Activated CD4-positive, alpha-beta T cell treated with anti-CD3 and anti-CD28 coated beads for 24 hours (primary cell): ENCODE results near the gene KIAA0930.
"Not testable (repeated sequence)": the region's sequence is repeated elsewhere in the genome, so short reads cannot be mapped to it uniquely, and the experiment has no call there.

ENCODE experiments used
- DNase-seq, 2 donors: peaks; one replicate each; pipeline ENCODE4 v3.0.0-alpha.2; 2020; ENCODE audit warnings: low read depth in 2 of 2

Gene KIAA0930

DNA sequence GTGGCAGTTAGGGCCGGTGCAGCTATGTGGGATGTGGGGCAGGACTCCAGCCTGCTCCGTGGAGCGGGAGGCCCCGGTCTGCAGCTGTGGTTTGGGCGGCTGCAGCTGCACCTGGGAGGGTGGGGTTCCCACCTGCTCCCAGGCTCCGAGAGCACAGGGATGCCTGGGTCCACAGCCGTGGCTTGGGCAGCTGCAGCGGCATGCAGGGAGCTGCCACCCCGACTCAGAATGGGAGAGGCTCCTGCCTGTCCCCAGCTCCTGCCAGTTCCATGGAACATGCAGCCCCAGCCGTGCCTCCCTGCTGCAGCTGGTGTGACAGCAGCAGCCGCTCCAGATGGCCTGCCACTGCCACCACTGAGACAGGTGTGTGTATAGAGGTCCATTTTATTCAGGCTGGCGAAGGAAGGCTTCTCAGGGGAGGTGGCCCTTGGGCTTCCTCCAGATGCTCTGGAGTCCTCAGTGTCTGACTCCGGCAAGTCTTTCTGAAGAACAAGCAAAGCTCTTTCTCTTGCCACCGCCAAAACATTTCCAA is 22.3 kb upstream of the KIAA0930 start:
- no peak for DNase-seq

- DNase-seq: no peak
Observed at GRCh38 chr22:45262195-45262930, 21.7 kb upstream of the KIAA0930 start.

DNA sequence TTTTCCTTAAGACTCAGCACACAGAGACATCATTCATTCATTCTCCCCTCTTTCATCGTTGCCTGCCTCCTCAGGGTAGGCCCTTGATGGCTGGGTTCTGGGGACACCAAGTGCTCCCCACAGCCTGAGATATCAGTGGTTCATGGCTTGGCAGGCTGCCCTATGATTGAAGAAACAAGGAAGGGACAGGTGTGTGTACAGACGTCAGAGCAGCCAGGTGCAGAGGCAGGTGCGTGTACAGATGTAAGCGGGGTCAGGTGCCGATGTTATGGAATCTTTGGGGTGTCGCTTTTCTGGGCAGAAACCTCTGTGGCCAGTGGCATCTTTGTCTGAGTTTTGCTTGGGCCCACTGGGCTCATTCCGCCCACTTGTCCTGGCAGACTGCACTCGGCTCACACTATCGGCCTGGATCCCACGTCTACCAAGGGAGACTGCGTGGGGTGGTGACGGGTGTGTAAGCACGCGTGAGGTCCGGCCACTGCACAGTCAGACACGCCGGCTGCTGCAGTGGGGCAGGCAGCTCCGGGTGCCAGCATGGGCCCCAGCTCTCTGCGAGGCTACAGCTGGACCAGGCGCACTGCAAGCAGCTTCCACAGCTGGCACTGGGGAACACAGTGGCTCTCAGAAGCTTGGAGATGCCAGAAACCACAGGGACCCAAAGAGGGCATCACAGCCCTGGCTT is 20.9 kb upstream of the KIAA0930 start:
- DNase-seq: no peak

DNA sequence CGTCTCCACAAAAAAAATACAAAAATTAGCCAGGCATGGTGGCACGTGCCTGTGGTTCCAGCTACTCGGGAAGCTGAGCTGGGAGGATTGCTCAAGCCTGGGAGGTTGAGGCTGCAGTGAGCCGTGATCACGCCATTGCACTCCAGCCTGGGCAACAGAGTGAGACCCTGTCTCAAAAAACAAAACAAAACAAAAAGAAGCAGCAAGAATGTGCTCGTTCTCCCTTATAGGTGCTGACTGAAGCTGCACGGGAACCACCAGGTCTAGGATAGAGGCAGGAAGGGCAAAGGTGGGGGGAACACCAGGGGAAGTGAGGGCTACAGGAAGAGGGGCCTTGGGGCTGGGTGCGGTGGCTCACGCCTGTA is 19.7 kb upstream of the KIAA0930 start:
- not testable (repeated sequence) for DNase-seq

- DNase-seq: no peak
Observed at GRCh38 chr22:45259754-45260394, 19.2 kb upstream of the KIAA0930 start.

GRCh38 chr22:45257941-45258340 is 17.2 kb upstream of the KIAA0930 start:
- DNase-seq: not testable (repeated sequence)

GRCh38 chr22:45254789-45255278 is 14.1 kb upstream of the KIAA0930 start:
- no peak for DNase-seq

GRCh38 chr22:45254388-45254787 is 13.7 kb upstream of the KIAA0930 start:
- DNase-seq: no peak

DNA sequence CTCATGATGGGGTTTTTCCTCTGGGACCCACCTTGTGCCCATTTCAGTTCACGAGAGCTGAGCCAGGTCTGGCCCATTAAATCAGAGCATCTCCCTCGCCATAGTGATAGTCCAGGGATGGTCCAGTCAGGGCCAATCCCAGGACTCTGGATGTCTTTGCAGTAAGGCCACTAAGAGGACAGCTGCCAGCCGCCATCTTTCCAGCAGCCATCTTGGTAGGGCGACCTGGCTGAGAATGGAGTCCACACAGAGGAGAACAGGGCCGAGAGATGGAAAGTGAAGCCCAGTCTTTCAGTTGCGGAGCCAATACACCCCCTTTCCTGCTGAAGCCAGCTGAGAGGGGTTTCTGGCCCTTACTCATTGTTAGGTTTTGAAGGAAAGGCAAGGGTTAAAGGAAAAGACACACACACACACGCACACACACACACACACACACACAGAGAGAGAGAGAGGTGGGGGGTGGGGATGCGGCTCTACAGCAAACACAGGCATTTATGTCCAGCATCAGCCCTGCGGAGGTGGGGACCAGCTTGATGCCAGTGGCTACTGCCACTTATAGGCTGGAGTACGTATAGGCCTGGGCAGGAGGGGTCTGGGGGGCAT is 12.4 kb upstream of the KIAA0930 start:
- DNase-seq: no peak

DNA sequence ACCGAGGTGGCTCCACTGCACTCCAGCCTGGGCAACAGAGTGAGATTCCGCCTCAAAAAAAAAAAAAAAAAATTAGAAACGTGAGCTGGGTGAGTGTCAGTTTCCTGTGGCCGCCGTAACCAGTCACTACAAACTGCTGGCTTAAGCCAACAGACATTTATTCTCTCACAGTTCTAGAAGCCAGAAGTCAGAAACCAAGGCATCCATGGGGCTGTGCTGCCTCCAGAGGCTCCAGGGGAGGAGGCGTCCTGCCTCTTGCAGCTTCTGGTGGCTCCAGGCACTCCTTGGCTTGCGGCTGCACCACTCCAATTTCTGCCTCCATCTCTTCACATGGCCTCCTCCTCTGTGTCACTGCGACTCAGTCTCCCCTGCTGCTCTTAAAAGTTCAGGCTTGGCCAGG is 11.1 kb upstream of the KIAA0930 start:
- DNase-seq: no peak

- DNase-seq: no peak
Observed at GRCh38 chr22:45248832-45249561, 8.3 kb upstream of the KIAA0930 start.

- no peak for DNase-seq
Observed at GRCh38 chr22:45246060-45246985, 5.6 kb upstream of the KIAA0930 start.

DNA sequence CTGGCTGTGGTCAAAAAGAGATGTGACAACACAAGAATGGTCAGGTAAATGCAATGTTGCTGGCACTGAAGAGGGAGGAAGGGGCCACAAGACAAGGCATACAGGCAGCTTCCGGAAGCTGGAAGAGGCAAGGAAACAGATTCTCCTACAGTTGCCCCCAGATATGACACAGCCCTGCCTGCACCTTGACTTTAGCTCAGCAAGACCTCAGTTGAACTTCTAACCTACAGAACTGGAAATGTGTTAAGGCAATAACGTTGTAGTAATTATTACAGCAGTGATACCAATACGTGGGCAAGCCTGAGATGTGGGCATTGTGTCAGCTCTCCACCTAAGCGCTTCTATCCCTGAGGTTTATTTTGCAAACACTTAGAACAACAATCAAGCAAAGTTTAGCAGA is 4.2 kb upstream of the KIAA0930 start:
- DNase-seq: no peak

GRCh38 chr22:45242778-45243191 is 2.1 kb upstream of the KIAA0930 start:
- no peak for DNase-seq

GRCh38 chr22:45240104-45240809 is 437 bp downstream of the KIAA0930 start:
- peak in 1 of 2 donors; percentile 22 for DNase-seq

GRCh38 chr22:45239681-45240051 is 1.0 kb downstream of the KIAA0930 start:
- DNase-seq: no peak

GRCh38 chr22:45238957-45239680 is 1.6 kb downstream of the KIAA0930 start:
- no peak for DNase-seq

DNA sequence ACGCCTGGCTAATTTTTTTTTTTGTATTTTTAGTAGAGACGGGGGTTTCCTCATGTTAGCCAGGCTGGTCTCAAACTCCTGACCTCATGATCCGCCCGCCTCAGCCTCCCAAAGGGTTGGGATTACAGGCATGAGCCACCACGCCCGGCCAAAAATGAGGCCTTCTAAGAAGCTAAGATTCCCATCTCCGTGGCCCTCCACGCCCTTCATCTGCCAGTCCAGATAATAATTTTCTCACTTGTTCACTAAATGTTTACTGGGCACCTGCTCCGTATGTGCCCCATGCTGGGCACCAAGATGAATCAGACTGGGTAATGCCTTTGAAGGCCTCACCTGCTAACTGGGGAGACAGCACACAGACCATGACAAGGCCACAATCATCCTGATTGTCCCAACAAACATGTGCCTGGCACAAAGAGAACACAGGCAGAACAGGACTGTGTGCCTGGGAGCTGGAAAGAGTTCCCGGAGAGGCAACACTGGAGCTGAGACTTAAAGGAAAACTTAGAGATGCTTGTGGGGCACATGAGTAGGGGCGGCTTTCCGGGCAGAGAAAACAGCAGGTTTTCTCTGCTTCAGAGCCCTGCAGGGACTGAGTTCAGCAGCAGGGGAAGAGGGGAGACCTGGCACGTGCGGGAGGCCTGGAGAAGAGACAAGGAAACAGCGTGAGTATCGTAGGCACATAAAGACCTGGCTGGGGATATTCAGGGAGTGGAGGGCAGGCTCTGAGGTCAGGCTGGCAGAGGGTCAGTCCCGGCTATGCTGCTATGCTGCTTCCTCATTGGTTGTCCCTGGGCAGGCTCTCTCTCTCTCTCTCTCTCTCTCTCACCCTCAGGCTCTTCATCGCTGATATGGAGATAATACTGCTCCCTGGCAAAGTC is 2.4 kb downstream of the KIAA0930 start:
- no peak for DNase-seq
